HG02852 (cell line): Measurements from ENCODE around the gene TMOD4.

Experiments
- ATAC-seq: cut with Tn5 transposase; IDR thresholded peaks from one replicate; pipeline ENCODE4 v1.9.1; 2021; ENCODE audit warnings: mild to moderate bottlenecking, moderate library complexity; ENCODE audit not compliant: unreplicated experiment

The TMOD4 gene

DNA sequence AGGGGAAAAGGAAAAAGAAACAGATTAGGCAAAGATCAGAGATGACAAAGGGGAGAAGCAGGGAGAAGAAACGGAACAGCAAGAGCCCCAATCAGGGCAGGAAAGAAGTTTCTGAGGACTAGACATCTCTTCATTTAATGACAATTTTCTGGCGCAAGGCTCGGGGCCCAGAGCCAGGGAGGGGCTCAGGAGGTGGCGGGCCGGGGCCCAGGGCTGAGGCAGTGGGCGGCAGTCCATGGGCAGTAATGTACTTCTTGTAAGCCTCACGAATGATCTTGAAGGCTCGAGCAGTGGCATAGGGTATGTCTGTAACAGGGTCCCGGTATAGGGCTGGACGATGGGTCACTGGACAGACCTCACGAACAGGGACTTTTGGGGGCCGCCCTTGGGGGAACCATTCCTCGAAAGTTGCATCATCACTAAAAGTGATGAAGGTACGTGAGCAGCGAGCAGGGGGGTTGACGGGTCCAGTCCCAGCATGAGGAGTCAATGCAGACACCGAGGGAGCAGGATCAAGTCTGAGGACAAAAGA, 799 bp upstream of the TMOD4 start:
- no peak for ATAC-seq

- no peak for ATAC-seq
These were observed 590 bp downstream of the TMOD4 start for GRCh38 chr1:151175041-151175741.

- ATAC-seq: no peak
These were observed 4.6 kb downstream of the TMOD4 start for GRCh38 chr1:151171190-151171589.

DNA sequence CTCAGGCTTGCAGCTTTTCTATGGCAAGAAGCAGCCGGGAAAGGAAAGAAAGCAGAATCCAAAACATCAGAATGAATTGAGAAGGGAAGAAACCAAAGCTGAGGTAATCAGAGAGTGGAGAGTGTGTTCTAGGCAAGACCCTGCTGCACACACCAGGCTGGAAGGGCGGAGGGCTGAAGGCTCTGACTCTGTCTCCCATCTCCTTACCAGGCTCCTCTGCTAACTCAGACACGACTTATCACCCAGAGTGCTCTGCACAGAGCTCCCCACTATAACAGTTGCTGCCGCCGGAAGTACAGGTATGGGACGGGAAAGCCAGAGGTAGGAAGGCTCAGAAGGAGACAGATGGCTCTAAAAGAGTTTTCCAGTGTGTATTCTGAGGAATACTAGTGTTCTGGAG, 8.7 kb downstream of the TMOD4 start:
- no peak for ATAC-seq

- ATAC-seq: peak; percentile 5
These were observed 9.2 kb downstream of the TMOD4 start for GRCh38 chr1:151166505-151166956.

GRCh38 chr1:151165738-151166504, 9.9 kb downstream of the TMOD4 start, which contains the start of the genes LYSMD1 and SCNM1:
Gene LYSMD1 (minus strand): TSS chr1:151165902. CDS start chr1:151165258, 644 bp downstream.
Gene SCNM1 (plus strand): TSS chr1:151166144. CDS start chr1:151166153, 9 bp downstream.
- peak; percentile 84 for ATAC-seq

GRCh38 chr1:151165281-151165737, 10.5 kb downstream of the TMOD4 start:
- ATAC-seq: no peak

DNA sequence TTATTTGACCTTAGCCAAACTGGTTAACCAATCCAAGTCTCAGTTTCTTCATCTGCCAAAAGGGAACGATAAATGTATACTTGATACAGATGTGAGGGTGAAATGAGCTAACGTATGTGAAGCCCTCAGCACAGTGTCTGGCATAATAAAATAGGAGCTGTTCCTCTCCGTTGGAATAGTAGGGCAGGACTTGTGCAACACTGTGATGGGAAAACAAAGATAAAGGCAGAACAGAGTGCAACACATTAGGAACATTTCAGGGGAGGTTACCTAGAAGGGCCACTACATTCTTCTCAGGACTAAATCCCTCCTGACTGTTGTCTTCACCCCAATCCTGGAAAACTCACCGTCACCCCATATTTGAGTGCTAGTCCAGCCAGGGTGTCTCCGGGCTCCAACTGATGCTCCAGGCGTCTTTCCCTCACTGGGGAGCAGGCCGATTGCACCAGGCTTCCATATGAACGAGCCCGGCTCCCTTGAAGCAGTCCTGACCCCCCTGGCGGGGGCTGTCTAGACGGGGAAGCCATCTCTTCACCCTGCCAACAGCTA, 11.0 kb downstream of the TMOD4 start:
- no peak for ATAC-seq

DNA sequence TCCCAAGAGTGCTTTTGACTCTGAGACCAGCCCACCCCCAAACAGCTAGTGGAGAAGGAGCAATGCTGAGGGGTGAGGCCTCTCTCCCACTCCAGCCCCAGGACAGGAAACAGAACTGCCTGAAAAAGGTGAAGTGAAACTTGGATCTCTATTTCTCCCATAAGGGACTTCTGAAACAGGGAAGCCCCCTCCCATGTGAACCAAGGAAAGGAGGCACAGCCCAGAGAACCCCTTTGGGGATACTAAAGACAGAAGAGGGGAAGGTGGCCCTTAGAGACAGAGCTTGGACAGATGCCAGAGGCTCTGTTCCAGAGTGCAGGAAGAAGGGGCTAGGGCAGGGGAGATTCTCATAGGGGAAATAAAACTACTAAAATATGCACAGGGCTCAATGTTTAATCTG, 16.4 kb downstream of the TMOD4 start:
- ATAC-seq: no peak

GRCh38 chr1:151158751-151159251, 17.0 kb downstream of the TMOD4 start:
- no peak for ATAC-seq

- ATAC-seq: no peak
These were observed 17.5 kb downstream of the TMOD4 start for GRCh38 chr1:151158326-151158725.

GRCh38 chr1:151157067-151157531, 18.7 kb downstream of the TMOD4 start:
- ATAC-seq: peak; percentile 41

- ATAC-seq: peak; percentile 77
These were observed 19.3 kb downstream of the TMOD4 start, which contains the start of gene TNFAIP8L2 for GRCh38 chr1:151156515-151156819. Gene TNFAIP8L2 (plus strand): TSS chr1:151156649. CDS start chr1:151158698, 2,049 bp downstream.

DNA sequence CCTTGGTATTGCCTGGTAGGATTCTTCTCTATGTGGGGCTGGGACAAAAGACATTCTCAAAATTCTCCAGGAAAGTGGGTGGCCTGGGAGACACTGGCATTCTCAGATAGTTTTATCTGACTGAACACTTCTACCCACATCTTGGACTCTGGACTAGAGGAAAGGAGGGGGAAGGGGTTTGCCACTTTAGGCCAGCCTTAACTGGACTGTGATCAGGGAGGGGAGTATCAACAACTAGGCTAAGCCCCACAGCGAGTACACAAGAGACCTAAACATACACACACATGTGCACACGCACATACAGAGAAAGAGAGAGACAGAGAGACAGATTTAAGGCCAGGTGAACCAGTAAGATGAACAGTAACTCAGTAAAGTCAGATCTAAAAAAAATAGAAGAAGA, 28.1 kb downstream of the TMOD4 start:
- ATAC-seq: no peak

DNA sequence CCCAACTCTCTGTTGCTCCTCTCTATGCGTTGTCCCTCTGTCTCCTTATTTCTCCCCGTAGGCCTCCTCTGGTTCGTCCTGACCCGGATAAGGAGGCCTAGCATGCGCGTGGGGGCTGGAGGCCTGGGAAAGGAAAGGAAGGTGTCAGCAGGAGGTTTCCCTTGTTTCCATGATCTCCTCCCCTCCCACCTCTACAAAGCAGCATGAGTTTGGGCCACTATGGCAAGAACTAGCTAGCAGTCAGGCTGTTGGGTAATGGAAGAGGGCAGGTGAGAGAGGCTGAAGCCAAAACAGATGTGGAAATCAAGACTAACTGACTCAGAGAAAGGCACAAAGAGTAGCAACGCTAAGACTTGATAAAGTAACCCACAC, 28.7 kb downstream of the TMOD4 start:
- ATAC-seq: no peak

- ATAC-seq: peak; percentile 99
These were observed 29.2 kb downstream of the TMOD4 start, which contains the start of gene SEMA6C for GRCh38 chr1:151146412-151147131. Gene SEMA6C (minus strand): TSS chr1:151146631. CDS start chr1:151142621, 4,010 bp downstream.

DNA sequence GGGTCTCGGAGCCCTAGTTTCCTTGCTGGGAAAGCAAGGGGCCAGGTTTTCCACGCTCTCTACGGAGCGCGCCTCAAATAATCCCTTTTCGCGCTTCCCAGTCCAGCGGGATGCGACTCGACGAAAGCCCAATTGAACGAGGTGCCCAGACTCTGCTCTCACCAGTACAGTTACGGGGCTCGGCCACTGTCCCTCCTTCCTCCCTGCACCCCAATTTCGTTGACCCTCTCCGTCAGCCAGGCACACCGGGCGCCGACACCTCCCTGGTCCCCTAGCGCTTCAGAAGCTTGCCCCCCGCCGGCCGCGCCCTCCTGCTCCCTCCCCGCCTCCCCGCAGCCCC, 29.7 kb downstream of the TMOD4 start:
- peak; percentile 6 for ATAC-seq

DNA sequence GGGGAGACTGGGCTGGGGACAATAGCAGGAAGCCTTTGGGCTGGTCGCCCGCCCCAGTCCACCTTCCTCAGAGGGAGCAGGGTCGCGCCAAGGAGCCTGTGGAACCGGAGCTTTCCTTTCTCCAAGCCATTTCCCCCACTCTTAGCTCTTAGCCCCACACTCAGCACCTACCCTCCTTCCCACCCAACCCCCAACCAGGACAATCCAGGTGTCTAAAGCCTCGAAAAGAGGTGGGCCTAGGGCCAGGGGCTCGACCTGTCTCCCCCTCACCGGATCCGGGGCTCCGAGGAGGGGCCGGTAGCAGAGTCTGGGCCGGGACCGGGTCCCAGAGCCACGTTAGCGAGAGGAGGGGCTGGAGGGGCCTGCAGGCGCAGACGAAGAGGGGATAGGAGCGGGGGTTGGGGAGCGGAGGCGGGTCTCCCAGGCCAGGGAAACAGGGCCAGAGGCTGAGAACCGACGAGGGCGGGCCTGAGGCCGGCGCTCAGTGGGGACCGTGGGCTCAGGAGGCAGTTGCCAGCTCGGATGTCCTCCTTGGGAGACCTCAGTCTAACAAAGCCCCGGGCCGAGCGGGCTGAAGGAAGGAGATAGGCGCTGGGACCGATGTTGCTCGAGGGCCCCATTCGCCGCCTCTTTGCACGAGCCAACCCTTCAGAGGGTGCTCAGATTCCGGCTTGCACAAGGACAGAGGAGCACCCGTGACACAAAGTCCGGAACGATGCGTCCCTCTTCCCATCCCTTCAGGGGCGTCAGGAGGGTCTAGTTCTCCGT, 30.3 kb downstream of the TMOD4 start:
- no peak for ATAC-seq

DNA sequence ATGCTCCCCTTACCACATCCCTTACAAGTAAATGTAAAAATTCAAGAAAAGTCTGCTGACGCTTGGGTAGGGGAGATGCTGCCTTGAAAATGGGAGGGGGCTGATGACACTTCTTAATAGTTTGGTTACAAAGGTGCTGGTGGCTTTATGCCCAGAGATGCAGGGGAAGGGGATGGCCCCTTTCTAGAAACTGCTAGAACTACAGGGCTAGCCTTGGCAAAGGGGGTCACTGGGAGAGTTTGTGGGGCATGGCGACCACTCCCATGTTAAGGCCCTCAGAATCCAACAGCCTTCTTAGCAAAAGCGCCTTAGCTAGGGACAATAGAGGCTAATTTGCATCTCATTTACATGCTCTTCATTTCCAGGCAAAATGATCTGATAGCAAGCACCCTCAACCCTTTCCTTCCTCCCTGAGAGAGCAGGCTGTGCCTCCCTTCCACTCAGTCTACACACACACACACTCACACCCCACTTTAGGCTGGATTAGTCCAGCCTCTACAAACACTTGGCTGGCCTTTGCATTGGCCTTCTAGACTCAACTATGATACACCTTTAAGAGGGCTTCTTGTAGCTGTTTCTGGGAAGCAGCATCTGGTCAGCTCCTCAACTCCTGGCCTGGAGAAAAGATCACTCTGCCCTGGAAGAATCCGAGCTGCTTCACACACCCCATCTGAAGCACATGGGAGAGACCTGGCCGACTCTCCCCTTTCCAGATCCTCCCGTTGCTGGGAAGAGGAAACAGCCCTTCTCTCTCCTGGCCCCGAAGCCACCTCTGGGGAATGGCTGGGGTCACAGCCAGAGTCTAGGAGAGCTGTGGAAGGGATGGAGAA, 31.1 kb downstream of the TMOD4 start:
- ATAC-seq: no peak
